Neuron (in vitro differentiated cells): ENCODE measurements around the gene EN1.

Experiments used
- H2AFZ ChIP-seq: one replicate; pipeline ENCODE4 v1.6.1; 2013; ENCODE audit warnings: low read depth, mild to moderate bottlenecking, inconsistent platforms, low read length, moderate library complexity
- H3K27me3 ChIP-seq: one replicate; pipeline ENCODE4 v1.6.1; 2013; ENCODE audit warnings: low read length; ENCODE audit not compliant: insufficient read depth
- H3K36me3 ChIP-seq: one replicate; pipeline ENCODE4 v1.6.1; 2013; ENCODE audit warnings: low read length; ENCODE audit not compliant: insufficient read depth
- H3K4me1 ChIP-seq: one replicate; pipeline ENCODE4 v1.6.1; 2013; ENCODE audit warnings: low read length; ENCODE audit not compliant: insufficient read depth
- H3K4me3 ChIP-seq: 2 replicates; pipeline ENCODE4 v1.5.1; 2013; ENCODE audit warnings: mild to moderate bottlenecking, low read length, moderate library complexity
- H3K9me3 ChIP-seq: one replicate; pipeline ENCODE4 v1.6.1; 2013; ENCODE audit warnings: low read length

EN1 gene

GRCh38 chr2:118833716-118834439, 13.6 kb downstream of the EN1 start:
- Histone ChIP-seq H3K9me3 (no peaks in the 10 kb centered on the region), H3K4me3 (no peak overlapping the region), H2AFZ (no peak overlapping the region), H3K36me3 (no peaks in the 10 kb centered on the region), H3K4me1 (no peaks in the 10 kb centered on the region), H3K27me3 (peaks cover 93% of the 10 kb centered on the region)

- Histone ChIP-seq H3K36me3 (no peaks in the 10 kb centered on the region), H3K27me3 (peaks cover 86% of the 10 kb centered on the region), H3K4me3 (no peak overlapping the region), H3K4me1 (no peaks in the 10 kb centered on the region), H3K9me3 (no peaks in the 10 kb centered on the region), H2AFZ (no peak overlapping the region)
These were observed 14.4 kb downstream of the EN1 start for GRCh38 chr2:118832791-118833715.

GRCh38 chr2:118832071-118832790, 15.2 kb downstream of the EN1 start:
- no peak overlapping the region for H2AFZ ChIP-seq
- H3K36me3 ChIP-seq = no peaks in the 10 kb centered on the region
- no peaks in the 10 kb centered on the region for H3K9me3 ChIP-seq
- no peaks in the 10 kb centered on the region for H3K4me1 ChIP-seq
- H3K4me3 ChIP-seq = no peak overlapping the region
- peaks cover 80% of the 10 kb centered on the region for H3K27me3 ChIP-seq

GRCh38 chr2:118830881-118831280, 16.6 kb downstream of the EN1 start:
- no peaks in the 10 kb centered on the region for H3K36me3 ChIP-seq
- no peaks in the 10 kb centered on the region for H3K4me1 ChIP-seq
- no peak overlapping the region for H2AFZ ChIP-seq
- H3K9me3 ChIP-seq = no peaks in the 10 kb centered on the region
- H3K4me3 ChIP-seq = no peak overlapping the region
- peaks cover 73% of the 10 kb centered on the region for H3K27me3 ChIP-seq

GRCh38 chr2:118830118-118830517, 17.3 kb downstream of the EN1 start:
- no peak overlapping the region for H3K4me3 ChIP-seq
- H2AFZ ChIP-seq = no peak overlapping the region
- peaks cover 69% of the 10 kb centered on the region for H3K27me3 ChIP-seq
- H3K9me3 ChIP-seq = no peaks in the 10 kb centered on the region
- H3K36me3 ChIP-seq = no peaks in the 10 kb centered on the region
- H3K4me1 ChIP-seq = no peaks in the 10 kb centered on the region

GRCh38 chr2:118826093-118826492, 21.4 kb downstream of the EN1 start:
- Histone ChIP-seq H3K4me3 (no peak overlapping the region), H3K4me1 (no peaks in the 10 kb centered on the region), H3K36me3 (no peaks in the 10 kb centered on the region), H3K9me3 (no peaks in the 10 kb centered on the region), H2AFZ (no peak overlapping the region), H3K27me3 (peaks cover 55% of the 10 kb centered on the region)

GRCh38 chr2:118823633-118824032, 23.8 kb downstream of the EN1 start:
- no peaks in the 10 kb centered on the region for H3K9me3 ChIP-seq
- no peaks in the 10 kb centered on the region for H3K4me1 ChIP-seq
- H3K36me3 ChIP-seq = no peaks in the 10 kb centered on the region
- H3K27me3 ChIP-seq = peaks cover 40% of the 10 kb centered on the region
- no peak overlapping the region for H3K4me3 ChIP-seq
- H2AFZ ChIP-seq = no peak overlapping the region

GRCh38 chr2:118822572-118822971, 24.9 kb downstream of the EN1 start:
- no peaks in the 10 kb centered on the region for H3K4me1 ChIP-seq
- H3K9me3 ChIP-seq = no peaks in the 10 kb centered on the region
- no peak overlapping the region for H2AFZ ChIP-seq
- peaks cover 42% of the 10 kb centered on the region for H3K27me3 ChIP-seq
- no peak overlapping the region for H3K4me3 ChIP-seq
- no peaks in the 10 kb centered on the region for H3K36me3 ChIP-seq

- H3K36me3 ChIP-seq = no peaks in the 10 kb centered on the region
- H3K27me3 ChIP-seq = peaks cover 40% of the 10 kb centered on the region
- H2AFZ ChIP-seq = no peak overlapping the region
- H3K9me3 ChIP-seq = no peaks in the 10 kb centered on the region
- no peaks in the 10 kb centered on the region for H3K4me1 ChIP-seq
- H3K4me3 ChIP-seq = no peak overlapping the region
These were observed 25.4 kb downstream of the EN1 start for GRCh38 chr2:118822015-118822414.

- Histone ChIP-seq H3K27me3 (peaks cover 20% of the 10 kb centered on the region), H3K9me3 (no peaks in the 10 kb centered on the region), H3K36me3 (no peaks in the 10 kb centered on the region), H3K4me3 (no peak overlapping the region), H2AFZ (no peak overlapping the region), H3K4me1 (no peaks in the 10 kb centered on the region)
These were observed 30.0 kb downstream of the EN1 start for GRCh38 chr2:118817469-118817868.

- H3K4me3 ChIP-seq = no peak overlapping the region
- no peak overlapping the region for H2AFZ ChIP-seq
- no peaks in the 10 kb centered on the region for H3K36me3 ChIP-seq
- H3K4me1 ChIP-seq = no peaks in the 10 kb centered on the region
- peaks cover 15% of the 10 kb centered on the region for H3K27me3 ChIP-seq
- no peaks in the 10 kb centered on the region for H3K9me3 ChIP-seq
These were observed 30.8 kb downstream of the EN1 start for GRCh38 chr2:118816669-118817068.

- H2AFZ ChIP-seq = no peak overlapping the region
- H3K36me3 ChIP-seq = no peaks in the 10 kb centered on the region
- peaks cover 15% of the 10 kb centered on the region for H3K27me3 ChIP-seq
- H3K9me3 ChIP-seq = no peaks in the 10 kb centered on the region
- H3K4me3 ChIP-seq = no peak overlapping the region
- H3K4me1 ChIP-seq = no peaks in the 10 kb centered on the region
These were observed 31.7 kb downstream of the EN1 start for GRCh38 chr2:118815731-118816130.

GRCh38 chr2:118815314-118815713, 32.1 kb downstream of the EN1 start:
- H3K9me3 ChIP-seq = no peaks in the 10 kb centered on the region
- no peak overlapping the region for H3K4me3 ChIP-seq
- H2AFZ ChIP-seq = no peak overlapping the region
- H3K27me3 ChIP-seq = peaks cover 15% of the 10 kb centered on the region
- no peaks in the 10 kb centered on the region for H3K36me3 ChIP-seq
- no peaks in the 10 kb centered on the region for H3K4me1 ChIP-seq
